Gastrocnemius medialis (tissue), 4 donors: Measurements from ENCODE around the gene MYL6B.

Source experiments
- CTCF ChIP-seq, 5 experiments: fragments of 450-650 bp in 3 of 5; fragments of 200-600 bp in 2 of 5; sonication (generic) in 2 of 5; IDR thresholded peaks in 4 of 5; conservative IDR thresholded peaks in 1 of 5; 1 replicate in 4 of 5; 2 replicates in 1 of 5; pipeline ENCODE4 v1.5.1; 2016 to 2019; ENCODE audit warnings: antibody characterized with exemption in 5 of 5, mild to moderate bottlenecking in 3 of 5, moderate library complexity in 3 of 5
- POLR2A ChIP-seq, 2 donors: fragments of 450-650 bp; IDR thresholded peaks; one replicate each; pipeline ENCODE4 v1.6.1; 2017; ENCODE audit warnings: antibody characterized with exemption in 2 of 2, mild to moderate bottlenecking in 2 of 2, moderate library complexity in 2 of 2

DNA sequence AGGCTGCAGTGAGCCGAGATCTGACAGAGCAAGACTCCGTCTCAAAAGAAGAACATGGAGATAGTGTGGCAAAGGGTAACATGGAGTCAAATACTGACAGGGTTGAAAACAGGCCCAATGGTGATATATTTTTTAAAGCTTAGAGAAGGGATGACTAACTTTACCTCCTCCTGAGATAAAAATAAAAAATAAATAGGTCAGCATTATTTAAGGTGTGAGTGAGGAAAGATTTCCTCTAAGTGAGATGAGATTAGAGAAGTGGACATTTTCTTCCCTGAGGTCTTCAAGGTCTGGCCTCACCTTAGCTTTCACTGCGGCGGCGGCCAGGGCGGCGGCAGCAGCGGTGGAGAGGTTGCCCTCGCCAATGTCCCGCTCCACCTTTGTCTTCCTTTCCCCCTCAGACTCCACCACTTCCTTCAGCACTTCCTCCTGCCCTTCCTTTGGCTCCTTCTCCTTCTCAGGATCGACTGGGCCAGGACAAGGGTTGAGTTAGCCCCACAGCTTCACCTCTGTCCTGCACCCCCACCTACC, 16.9 kb downstream of the MYL6B start:
- TF ChIP-seq CTCF (IDR thresholded peaks at IDR 0.05 in 4 of 5, conservative IDR thresholded peaks at IDR 0.05 in 1 of 5): no peak
- TF ChIP-seq POLR2A (IDR thresholded peaks at IDR 0.05): no peak
